DMS 273 treated with DMSO at 0.1 percent for 48 hours (cell line): ENCODE results near the gene FXYD3.

Source experiments
- DNase-seq: peaks from one replicate; lab custom pipeline; 2025; lab: John Stamatoyannopoulos, UW

The FXYD3 gene, protein sequence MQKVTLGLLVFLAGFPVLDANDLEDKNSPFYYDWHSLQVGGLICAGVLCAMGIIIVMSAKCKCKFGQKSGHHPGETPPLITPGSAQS

DNA sequence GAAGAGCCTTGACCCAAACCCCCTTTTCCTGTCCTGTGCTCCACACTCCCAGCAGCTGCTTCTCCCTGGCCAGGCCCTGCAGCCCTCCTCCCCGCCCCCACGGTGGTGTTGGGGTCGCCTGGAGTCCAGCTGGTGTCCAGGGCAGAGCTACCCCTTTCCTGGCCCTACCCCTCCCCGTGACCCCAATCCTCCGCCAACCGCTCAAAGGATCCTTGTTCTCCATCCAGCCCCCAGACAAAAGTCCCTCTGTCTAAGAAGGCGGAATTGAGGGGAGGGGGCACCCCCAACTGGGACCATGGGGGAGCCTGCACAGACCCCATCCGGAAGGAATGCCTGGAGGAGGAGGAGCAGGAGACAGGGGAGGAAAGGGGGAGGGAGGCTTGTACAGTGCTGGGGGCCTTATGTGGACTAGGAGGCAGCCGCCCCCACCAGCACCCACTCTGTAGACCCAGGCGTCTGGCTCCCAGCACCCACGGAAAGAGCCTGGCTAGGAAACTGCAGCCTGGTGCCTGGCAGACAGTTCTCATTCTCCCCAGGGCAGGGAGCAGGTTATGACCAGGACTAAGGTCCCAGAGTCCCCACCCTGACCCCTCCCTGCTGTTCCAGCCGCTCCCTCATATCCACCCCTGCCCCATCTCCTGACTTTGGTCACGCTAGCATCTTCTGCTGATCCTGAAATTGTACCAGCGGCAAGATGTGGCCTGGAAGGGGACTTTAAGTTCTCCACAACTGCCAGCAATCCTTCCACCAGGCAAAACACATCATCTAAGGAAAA is at the start of gene FXYD3:
Gene FXYD3 (plus strand): TSS at position 647 of the 775 bp plus-strand sequence. CDS start 3,554 bp downstream, outside the sequence.
- no peak for DNase-seq

- no peak for DNase-seq
These were observed 49.5 kb upstream of the FXYD3 start for GRCh38 chr19:35066121-35066520.

DNA sequence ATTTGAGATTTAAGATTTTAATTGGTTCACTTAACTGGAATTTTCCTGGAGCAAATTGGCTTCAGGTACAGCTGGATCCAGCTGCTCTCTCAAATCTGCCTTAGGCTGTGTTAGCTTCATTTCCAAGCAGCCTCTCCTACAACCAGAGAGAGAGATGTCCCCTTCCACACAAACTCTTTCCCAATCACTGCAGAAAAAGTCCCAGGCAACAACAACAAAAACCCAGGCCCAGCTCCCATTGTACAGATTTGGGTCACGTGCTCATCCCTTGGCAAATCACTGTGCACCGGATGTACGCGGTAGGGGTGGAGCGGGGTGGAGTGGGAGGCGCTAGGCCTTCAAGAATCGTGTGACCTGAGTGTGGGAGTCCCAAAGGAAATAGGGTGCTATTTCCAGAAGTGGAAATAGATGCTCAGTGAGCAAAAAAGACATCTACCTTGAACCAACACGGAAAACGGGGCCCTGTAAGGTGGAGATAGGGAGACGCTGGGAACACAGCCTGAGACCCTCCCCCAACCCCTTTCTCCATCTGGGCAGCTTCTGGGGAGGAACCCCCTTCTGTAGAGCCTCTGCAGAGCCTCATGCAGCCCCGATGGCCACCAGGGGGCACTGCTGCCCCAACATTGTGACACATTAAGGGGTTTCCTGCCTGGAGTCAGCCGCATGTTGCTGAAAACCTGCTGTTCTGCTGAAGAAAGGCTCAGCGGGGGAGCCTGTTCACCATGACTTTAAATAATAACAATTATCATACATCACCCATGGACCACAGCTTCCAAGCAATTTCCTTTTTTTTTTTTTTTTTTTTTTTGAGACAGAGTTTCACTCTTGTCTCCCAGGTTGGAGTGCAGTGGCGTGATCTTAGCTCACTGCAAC is 48.7 kb upstream of the FXYD3 start:
- DNase-seq, result peak; percentile 56

DNA sequence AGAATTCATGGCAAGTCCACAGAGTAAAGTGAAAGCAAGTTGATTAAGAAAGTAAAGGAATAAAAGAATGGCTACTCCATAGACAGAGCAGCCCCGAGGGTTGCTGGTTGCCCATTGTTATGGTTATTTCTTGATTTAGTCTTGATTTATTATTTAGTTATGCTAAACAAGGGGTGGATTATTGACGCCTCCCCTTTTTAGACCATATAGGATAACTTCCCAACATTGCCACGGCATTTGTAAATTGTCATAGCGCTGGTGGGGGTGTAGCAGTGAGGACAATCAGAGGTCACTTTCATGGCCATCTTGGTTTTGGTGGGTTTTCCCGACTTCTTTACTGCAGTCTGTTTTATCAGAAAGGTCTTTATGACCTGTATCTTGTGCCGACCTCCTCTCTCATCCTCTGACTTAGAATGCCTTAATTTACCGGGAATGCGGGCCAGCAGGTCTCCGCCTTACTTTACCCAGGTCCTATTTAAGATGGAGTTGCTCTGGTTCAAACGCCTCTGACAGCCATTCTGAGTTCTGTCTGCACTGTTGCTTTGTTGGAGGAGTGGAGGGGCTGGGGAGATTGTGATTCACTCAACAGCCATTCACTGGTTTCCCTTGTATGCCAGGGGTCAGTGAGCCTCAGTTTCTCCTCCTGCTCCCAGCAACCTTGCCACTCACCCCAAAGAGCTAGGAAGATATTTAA is 46.5 kb upstream of the FXYD3 start:
- no peak for DNase-seq

DNA sequence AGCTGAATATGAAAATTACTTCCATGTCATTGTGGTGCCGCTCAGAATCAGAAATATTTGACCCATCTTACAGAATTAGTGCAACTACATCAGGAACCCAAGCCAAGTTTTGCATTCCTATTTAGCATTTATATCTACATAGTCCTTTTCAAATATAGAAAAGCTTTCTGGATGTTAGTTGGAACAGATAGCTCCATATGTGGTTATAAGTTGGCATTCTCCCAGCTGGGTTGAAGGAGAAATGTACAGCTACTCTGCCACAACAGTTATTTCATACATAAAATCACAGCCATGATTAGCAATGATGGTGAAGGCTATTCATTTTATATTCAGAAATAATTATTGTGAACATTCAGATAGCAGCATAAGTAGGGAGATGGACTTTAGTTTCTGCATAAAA is 45.9 kb upstream of the FXYD3 start:
- DNase-seq, result no peak

DNA sequence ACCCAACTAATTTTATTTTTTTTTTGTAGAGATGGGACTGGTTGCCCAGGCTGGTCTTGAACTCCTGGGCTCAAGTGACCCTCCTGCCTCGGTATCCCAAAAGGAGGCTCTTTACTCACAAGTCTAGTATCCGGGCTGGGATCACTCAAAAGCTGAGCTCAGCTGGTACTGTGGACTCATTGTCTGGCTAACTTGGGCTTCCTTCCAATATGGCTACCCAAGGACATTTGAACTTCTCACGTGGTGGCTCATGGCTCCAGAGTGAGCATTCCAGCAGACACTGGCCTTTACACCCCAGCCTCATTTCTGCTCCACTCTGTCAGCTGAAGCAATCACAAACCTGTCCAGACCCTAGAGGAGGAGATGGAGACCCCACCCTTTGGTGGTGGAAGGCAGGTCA is 45.2 kb upstream of the FXYD3 start:
- DNase-seq, result no peak

- DNase-seq, result no peak
These were observed 42.1 kb upstream of the FXYD3 start for GRCh38 chr19:35073516-35073915.

- DNase-seq, result no peak
These were observed 41.7 kb upstream of the FXYD3 start for GRCh38 chr19:35073941-35074340.

DNA sequence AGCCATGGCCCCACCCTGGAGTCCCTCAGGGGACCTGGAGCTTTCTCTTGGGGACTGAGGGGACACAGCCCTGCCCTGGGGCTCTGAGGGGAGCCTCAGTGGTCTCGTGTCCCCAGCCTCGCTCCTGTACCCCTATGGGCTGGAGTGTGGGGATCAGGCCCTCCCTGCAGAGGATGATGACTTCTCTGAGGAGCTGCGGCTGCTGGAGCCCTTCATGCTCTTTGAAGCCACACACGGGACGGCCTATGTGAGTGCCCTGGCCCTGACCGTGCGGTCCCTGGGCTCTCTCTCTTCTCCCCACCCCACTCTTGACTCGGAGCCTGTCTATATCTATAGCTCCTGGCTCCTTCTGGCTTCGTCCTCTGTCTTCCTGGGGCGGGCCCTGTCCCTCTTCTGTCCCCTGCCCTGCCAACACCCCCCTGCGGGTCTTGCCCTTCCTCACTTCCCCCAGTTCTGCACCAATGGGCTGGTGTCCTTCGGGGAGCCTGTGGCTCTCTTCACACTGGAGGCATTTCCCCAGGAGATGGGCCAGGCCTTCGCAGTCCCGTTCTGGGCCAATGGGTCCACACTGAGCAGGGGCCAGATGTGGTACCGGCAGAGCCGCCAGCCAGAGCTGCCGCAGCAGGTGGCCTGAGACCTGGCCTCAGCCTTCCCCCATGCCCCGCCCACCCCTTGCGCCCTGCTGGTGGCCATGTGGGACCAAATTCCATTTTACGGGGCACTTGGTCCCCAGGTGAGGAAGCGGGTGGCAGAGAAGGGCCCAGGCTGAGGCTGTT is 41.0 kb upstream of the FXYD3 start:
- DNase-seq, result no peak

GRCh38 chr19:35075202-35076025 is 40.2 kb upstream of the FXYD3 start:
- no peak for DNase-seq

- DNase-seq, result no peak
These were observed 39.6 kb upstream of the FXYD3 start for GRCh38 chr19:35076026-35076370.

DNA sequence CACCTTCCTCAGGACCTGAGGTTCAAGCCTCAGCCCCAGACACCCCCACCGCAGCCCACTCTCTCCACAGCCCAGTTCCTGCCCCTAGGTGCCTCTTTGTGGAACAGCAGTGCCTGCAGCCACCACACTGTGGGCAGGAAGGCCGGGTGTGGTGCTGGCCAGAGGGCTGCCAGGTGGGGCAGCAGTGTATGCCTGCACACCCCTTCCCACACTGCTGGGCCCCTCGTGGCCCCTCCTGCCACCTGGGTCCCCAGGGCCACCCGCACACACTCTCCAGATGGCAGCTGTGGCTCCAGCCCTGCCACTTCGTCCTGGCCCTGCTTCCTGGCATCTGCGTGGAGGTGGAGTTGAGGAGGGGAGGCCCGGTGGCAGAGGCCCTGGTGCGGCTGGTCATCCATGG is 39.0 kb upstream of the FXYD3 start:
- DNase-seq, result no peak

DNA sequence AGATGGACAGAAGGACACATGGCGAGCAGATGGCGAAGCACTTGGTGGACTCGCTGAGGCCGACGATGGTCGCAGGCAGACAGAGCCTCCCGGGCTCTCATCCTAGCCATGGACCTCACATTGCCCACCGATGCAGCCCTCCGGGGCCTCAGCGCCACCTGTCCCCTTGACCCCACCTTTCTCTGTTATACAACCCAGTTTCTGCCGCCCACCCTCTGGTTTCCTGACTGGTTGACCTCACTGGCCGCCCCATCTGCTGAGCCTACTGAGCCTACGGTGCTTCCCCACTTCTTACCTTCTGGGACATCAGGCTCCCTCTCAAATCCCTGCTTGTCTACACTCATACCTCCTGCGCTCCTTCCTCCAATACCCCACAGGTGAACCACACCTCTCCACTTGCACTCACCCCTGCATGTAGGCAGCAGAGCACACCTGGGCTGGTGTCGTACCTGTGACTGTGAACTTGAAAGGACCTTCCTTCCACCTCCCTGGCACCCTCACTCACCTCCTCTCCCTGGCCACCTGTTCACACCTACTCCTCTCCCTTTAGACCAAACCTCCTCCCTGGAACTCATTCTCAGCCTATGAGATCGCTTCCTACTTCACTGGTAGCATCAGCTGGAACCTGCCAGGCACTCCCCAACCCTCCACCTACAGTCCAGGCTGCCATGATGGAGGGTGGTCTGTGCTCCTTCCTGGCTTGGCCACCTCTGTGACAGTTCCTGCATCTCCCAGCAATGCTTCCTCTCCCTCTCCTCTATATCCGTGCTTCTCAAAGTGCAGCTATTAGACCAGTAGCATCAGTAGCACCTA is 38.0 kb upstream of the FXYD3 start:
- DNase-seq, result no peak

- DNase-seq, result no peak
These were observed 35.8 kb upstream of the FXYD3 start for GRCh38 chr19:35079826-35080225.

DNA sequence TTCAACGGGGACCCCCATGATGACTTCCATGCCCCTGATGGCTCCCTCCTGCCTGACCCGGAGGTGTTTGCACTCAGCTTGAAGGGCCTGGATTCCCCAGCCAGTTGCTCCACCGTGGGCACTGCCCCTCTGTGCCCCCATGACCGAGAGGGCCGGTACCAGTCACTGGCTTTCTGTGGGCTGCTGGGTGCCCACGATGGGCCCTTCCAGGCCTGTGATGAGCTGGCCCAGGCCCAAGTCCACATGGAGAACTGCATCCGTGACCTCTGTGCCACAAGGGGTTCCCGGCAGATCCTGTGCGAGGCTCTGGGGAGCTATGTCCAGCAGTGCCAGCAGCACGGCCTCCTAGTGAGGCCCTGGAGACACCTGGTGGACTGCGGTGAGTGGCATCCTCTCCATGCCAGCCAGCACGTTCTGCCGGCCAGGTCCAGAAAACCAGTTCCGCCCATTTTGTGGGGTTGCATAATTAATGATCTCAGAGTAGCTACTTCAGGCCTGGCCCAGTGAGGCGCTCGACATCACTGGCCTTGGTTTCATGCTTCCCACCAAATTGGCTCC is 34.9 kb upstream of the FXYD3 start:
- no peak for DNase-seq

- no peak for DNase-seq
These were observed 34.4 kb upstream of the FXYD3 start for GRCh38 chr19:35081201-35081600.

GRCh38 chr19:35083691-35084508 is 31.7 kb upstream of the FXYD3 start:
- DNase-seq, result no peak

DNA sequence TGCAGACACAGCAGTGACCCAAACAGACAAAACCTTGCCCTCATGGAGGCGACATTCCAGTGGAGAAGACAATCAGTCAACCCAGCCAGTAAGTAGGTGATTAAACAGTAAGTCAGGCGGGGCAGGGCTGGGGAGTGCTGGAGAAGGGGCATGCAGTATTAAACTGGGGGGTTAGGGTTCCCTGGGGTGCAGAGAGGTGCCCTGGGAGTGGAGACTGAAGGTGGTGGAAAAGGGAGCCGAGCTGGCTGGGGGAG is 31.2 kb upstream of the FXYD3 start:
- DNase-seq, result no peak

DNA sequence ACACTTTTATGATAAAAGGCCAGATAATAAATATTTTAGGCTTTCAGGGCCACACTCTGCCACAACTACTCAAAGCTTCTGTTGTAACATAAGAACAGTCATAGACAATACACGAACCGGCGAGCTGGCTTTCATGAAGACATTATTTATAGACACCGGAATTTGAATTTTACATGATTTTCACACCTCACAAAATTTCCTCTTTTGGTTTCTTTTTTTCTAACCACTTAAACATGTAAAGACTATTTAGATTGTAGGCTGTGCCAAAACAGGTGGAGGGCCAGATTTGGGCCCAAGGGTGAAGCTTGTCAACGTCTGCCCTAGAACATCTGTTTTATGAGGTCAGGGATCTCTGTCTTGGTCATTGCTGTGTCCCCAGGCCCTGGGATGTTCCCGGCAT is 29.7 kb upstream of the FXYD3 start:
- DNase-seq, result no peak
